Endodermal cell (in vitro differentiated cells): ENCODE data around the gene GNAS-AS1. TPM values are rescaled to one million over a fixed set of nuclear protein-coding genes. Genes with fewer than 3 reads are reported as not detected.
"Not testable (repeated sequence)": the region's sequence is repeated elsewhere in the genome, so short reads cannot be mapped to it uniquely, and the experiment has no call there.

Source experiments
- DNase-seq: peaks from one replicate; pipeline ENCODE4 v3.0.0-alpha.2; 2017
- H3K27ac ChIP-seq: 2 replicates; pipeline ENCODE4 v1.5.1; 2013; ENCODE audit warnings: mild to moderate bottlenecking, low read depth, low read length, moderate library complexity
- H3K27me3 ChIP-seq: 2 replicates; pipeline ENCODE4 v1.6.1; 2013; ENCODE audit warnings: mild to moderate bottlenecking, low read length, moderate library complexity; ENCODE audit not compliant: insufficient read depth, control insufficient read depth, poor library complexity, severe bottlenecking
- H3K36me3 ChIP-seq: 2 replicates; pipeline ENCODE4 v1.7.0; 2013; ENCODE audit warnings: mild to moderate bottlenecking, low read length, moderate library complexity; ENCODE audit not compliant: control insufficient read depth, insufficient read depth
- H3K4me1 ChIP-seq: one replicate; pipeline ENCODE4 v1.7.0; 2013; ENCODE audit warnings: low read length; ENCODE audit not compliant: control insufficient read depth, insufficient read depth
- H3K4me3 ChIP-seq: 2 replicates; pipeline ENCODE4 v1.5.1; 2013; ENCODE audit warnings: mild to moderate bottlenecking, low read length, moderate library complexity
- H3K9ac ChIP-seq: 2 replicates; pipeline ENCODE4 v1.6.1; 2013; ENCODE audit warnings: mild to moderate bottlenecking, low read length, moderate library complexity; ENCODE audit not compliant: poor library complexity, severe bottlenecking; ENCODE audit errors: extremely low read depth
- H3K9me3 ChIP-seq: 2 replicates; pipeline ENCODE4 v1.6.1; 2013; ENCODE audit warnings: mild to moderate bottlenecking, low read length, moderate library complexity; ENCODE audit not compliant: control insufficient read depth
- H3K27ac Mint-ChIP-seq: 2 replicates; pipeline ENCODE4 v1.8.0; 2020; ENCODE audit warnings: mixed read lengths
- H3K27me3 Mint-ChIP-seq: 2 replicates; pipeline ENCODE4 v1.8.0; 2021; ENCODE audit warnings: mild to moderate bottlenecking, mixed read lengths; ENCODE audit not compliant: insufficient read depth
- H3K36me3 Mint-ChIP-seq: 2 replicates; pipeline ENCODE4 v1.8.0; 2020; ENCODE audit warnings: low read depth, mixed read lengths
- H3K4me1 Mint-ChIP-seq: 2 replicates; pipeline ENCODE4 v1.8.0; 2020; ENCODE audit warnings: mixed read lengths
- H3K4me3 Mint-ChIP-seq: 2 replicates; pipeline ENCODE4 v1.8.0; 2020; ENCODE audit warnings: mild to moderate bottlenecking, moderate library complexity, mixed read lengths
- H3K9me3 Mint-ChIP-seq: 2 replicates; pipeline ENCODE4 v1.8.0; 2020; ENCODE audit warnings: mild to moderate bottlenecking, mixed read lengths
- WGBS, 2 experiments: methylation state at CpG; one replicate each; pipeline versions ENCODE4 v1.1.5 to v1.1.7; 2013; ENCODE audit warnings: missing lambda C conversion rate in 2 of 2, mixed read lengths in 1 of 2; ENCODE audit not compliant: insufficient coverage in 1 of 2, insufficient read length in 1 of 2; 5-methylcytosine and 5-hydroxymethylcytosine counted together
- total RNA-seq, 2 donors: library from RNA; stranded (reverse); fragmentation: NEBNext Ultra II Directional in 1 of 2; extraction: Animal tissue kit (Norgen Biotek cat#: 25700) in 1 of 2; gene quantifications; 2 replicates in 1 of 2; 3 replicates in 1 of 2; pipeline ENCODE4 v1.2.1, GENCODE V29; 2021
- TF ChIP-seq, protein P1 (sequence below): fragments of 200-600 bp; sonication (generic); conservative IDR thresholded peaks from 2 replicates; pipeline ENCODE4 v1.5.0; 2021; ENCODE audit warnings: antibody characterized with exemption, mild to moderate bottlenecking

The GNAS-AS1 gene
- total RNA-seq, 2 donors from 2014 or later = 9.3 to 9.7 TPM

DNA sequence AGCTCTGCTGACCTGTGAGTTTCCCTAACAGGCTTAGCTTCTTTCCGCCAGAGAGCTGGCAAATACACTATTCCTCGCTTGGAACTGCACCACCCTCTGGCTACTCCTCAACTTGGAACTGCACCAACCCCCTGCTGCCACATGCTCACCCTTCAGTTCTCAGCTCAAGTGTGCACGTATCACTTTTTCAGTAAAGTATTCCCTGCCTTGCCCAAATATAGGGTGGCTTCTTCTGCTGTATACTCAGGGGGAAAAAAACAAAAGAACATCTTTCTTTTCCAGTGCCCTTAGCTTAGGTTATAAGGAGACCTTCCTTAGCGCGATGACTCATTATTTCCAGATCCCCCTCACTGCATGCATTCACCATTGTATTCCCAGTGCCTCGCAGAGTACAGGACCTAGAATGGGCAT is 21.2 kb downstream of the GNAS-AS1 start:
- Histone ChIP-seq H3K27me3 (no peaks in the 10 kb centered on the region), H3K27ac (no peak overlapping the region), H3K4me1 (no peaks in the 10 kb centered on the region), H3K4me3 (no peak overlapping the region), H3K9ac (no peak overlapping the region), H3K9me3 (no peaks in the 10 kb centered on the region), H3K36me3 (peaks cover 25% of the 10 kb centered on the region)
- DNase-seq = no peak
- WGBS, 2 experiments = 90 to 94% methylated on average over 4 to 6 of the region's 6 CpGs
- Mint-ChIP-seq H3K9me3 (no peaks in the 10 kb centered on the region), H3K27me3 (no peaks in the 10 kb centered on the region), H3K4me3 (no peak overlapping the region), H3K4me1 (no peaks in the 10 kb centered on the region), H3K36me3 (peaks cover 28% of the 10 kb centered on the region), H3K27ac (no peak overlapping the region)
- TF ChIP-seq, protein P1, sequence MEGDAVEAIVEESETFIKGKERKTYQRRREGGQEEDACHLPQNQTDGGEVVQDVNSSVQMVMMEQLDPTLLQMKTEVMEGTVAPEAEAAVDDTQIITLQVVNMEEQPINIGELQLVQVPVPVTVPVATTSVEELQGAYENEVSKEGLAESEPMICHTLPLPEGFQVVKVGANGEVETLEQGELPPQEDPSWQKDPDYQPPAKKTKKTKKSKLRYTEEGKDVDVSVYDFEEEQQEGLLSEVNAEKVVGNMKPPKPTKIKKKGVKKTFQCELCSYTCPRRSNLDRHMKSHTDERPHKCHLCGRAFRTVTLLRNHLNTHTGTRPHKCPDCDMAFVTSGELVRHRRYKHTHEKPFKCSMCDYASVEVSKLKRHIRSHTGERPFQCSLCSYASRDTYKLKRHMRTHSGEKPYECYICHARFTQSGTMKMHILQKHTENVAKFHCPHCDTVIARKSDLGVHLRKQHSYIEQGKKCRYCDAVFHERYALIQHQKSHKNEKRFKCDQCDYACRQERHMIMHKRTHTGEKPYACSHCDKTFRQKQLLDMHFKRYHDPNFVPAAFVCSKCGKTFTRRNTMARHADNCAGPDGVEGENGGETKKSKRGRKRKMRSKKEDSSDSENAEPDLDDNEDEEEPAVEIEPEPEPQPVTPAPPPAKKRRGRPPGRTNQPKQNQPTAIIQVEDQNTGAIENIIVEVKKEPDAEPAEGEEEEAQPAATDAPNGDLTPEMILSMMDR = peak; percentile 23

DNA sequence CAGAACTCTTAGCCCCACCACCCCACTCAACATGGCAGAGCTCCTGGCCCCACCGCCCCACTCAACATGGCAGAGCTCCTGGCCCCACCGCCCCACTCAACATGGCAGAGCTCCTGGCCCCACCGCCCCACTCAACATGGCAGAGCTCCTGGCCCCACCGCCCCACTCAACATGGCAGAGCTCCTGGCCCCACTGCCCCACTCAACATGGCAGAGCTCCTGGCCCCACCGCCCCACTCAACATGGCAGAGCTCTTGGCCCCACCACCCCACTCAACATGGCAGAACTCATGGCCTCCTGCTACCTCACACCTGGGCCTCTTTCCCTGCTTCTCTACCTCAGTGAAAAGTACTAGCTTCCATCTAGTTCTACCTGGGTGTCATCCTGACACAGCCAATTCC is 21.9 kb downstream of the GNAS-AS1 start:
- not testable (repeated sequence) for H3K4me3 ChIP-seq, H3K4me3 Mint-ChIP-seq, H3K27me3 ChIP-seq, H3K27me3 Mint-ChIP-seq, DNase-seq, H3K9me3 Mint-ChIP-seq, H3K9me3 ChIP-seq, H3K4me1 Mint-ChIP-seq, H3K9ac ChIP-seq, H3K27ac Mint-ChIP-seq, H3K27ac ChIP-seq, H3K4me1 ChIP-seq
- WGBS, 2 experiments = 93% methylated on average over 2 of the region's 5 CpGs; no CpG with 5 or more reads in 1 of the 2 experiments
- H3K36me3 Mint-ChIP-seq = peaks cover 31% of the 10 kb centered on the region
- peaks cover 19% of the 10 kb centered on the region for H3K36me3 ChIP-seq

GRCh38 chr20:58828136-58828535 is 22.6 kb downstream of the GNAS-AS1 start:
- H3K4me3 Mint-ChIP-seq = no peak overlapping the region
- Histone ChIP-seq H3K27ac (no peak overlapping the region), H3K36me3 (peaks cover 22% of the 10 kb centered on the region), H3K9ac (no peak overlapping the region), H3K4me3 (no peak overlapping the region), H3K27me3 (no peaks in the 10 kb centered on the region), H3K9me3 (no peaks in the 10 kb centered on the region), H3K4me1 (no peaks in the 10 kb centered on the region)
- H3K27me3 Mint-ChIP-seq = no peaks in the 10 kb centered on the region
- 91 to 100% methylated on average over 1 to 2 of the region's 2 CpGs for WGBS, 2 experiments
- no peaks in the 10 kb centered on the region for H3K9me3 Mint-ChIP-seq
- DNase-seq = no peak
- H3K4me1 Mint-ChIP-seq = no peaks in the 10 kb centered on the region
- TF ChIP-seq, protein P1 = no peak
- H3K36me3 Mint-ChIP-seq = peaks cover 31% of the 10 kb centered on the region
- H3K27ac Mint-ChIP-seq = no peak overlapping the region

DNA sequence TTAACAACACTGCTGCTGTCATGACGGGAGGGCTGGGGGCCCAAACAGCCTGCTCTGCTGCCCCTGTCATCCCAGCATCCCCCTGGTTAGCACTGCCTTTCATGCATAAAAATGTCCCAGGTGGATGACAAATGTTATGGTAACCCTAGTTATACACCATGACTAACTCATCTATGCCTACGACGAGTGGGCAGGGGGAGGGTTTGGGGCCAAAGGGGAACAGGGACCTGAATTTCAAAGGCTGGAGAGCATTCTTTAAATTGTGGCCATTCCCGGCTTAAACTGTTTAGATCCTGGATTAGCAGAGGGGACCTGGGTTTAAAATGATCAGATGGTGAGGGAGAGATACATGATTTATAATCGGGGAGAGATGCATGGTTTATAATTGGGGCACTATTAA is 24.4 kb downstream of the GNAS-AS1 start:
- peaks cover 29% of the 10 kb centered on the region for H3K36me3 Mint-ChIP-seq
- DNase-seq = no peak
- Histone ChIP-seq H3K27ac (no peak overlapping the region), H3K4me3 (no peak overlapping the region), H3K4me1 (no peaks in the 10 kb centered on the region), H3K9me3 (no peaks in the 10 kb centered on the region), H3K36me3 (peaks cover 17% of the 10 kb centered on the region), H3K27me3 (no peaks in the 10 kb centered on the region), H3K9ac (no peak overlapping the region)
- no peaks in the 10 kb centered on the region for H3K4me1 Mint-ChIP-seq
- H3K27ac Mint-ChIP-seq = no peak overlapping the region
- H3K4me3 Mint-ChIP-seq = no peak overlapping the region
- no peaks in the 10 kb centered on the region for H3K9me3 Mint-ChIP-seq
- TF ChIP-seq, protein P1 = no peak
- H3K27me3 Mint-ChIP-seq = no peaks in the 10 kb centered on the region
- 88 to 93% methylated on average over 4 of the region's 5 CpGs for WGBS, 2 experiments
